HEK293 (cell line): ENCODE results near the gene DDR2.
A peak's percentile ranks its signal among the peaks of the same experiment; 100 is the strongest.

ENCODE experiments used
- CTCF ChIA-PET: fragments of 350-600 bp; formaldehyde crosslinking; extraction: SDS; loops from one replicate; lab custom pipeline; 2021; ENCODE audit warnings: antibody characterized with exemption; lab: Yijun Ruan, JAX
- POLR2A ChIA-PET: fragments of 300-600 bp; formaldehyde crosslinking; extraction: SDS; loops from one replicate; lab custom pipeline; 2020; ENCODE audit warnings: antibody characterized with exemption, inconsistent platforms; lab: Yijun Ruan, JAX
- H3K27ac ChIP-seq: fragments of 200-500 bp; sonication (Bioruptor generic); 2 replicates; pipeline ENCODE4 v1.5.1; 2014; ENCODE audit warnings: low read depth, low read length, control low read depth, inconsistent platforms; ENCODE audit errors: extremely low read depth
- H3K36me3 ChIP-seq, 2 experiments: fragments of 200-500 bp in 1 of 2; sonication (Bioruptor generic) in 1 of 2; 1 replicate in 1 of 2; 2 replicates in 1 of 2; pipeline ENCODE4 v1.5.1; 2014 to 2017; ENCODE audit warnings: inconsistent platforms in 2 of 2, low read length in 2 of 2; ENCODE audit not compliant: control insufficient read depth in 2 of 2, insufficient read depth in 1 of 2
- H3K4me1 ChIP-seq: fragments of 200-500 bp; sonication (Bioruptor generic); 2 replicates; pipeline ENCODE4 v1.5.1; 2014; ENCODE audit warnings: mild to moderate bottlenecking, low read length, inconsistent platforms; ENCODE audit not compliant: control insufficient read depth, insufficient read depth
- H3K4me3 ChIP-seq: 2 replicates; pipeline ENCODE4 v1.5.1; 2011; ENCODE audit warnings: low read depth, mild to moderate bottlenecking, control low read depth, low read length, moderate library complexity
- H3K9me3 ChIP-seq: fragments of 200-500 bp; sonication (Bioruptor generic); 2 replicates; pipeline ENCODE4 v1.5.1; 2014; ENCODE audit warnings: low read depth, low read length, inconsistent platforms; ENCODE audit not compliant: control insufficient read depth, insufficient read depth
- AEBP2 ChIP-seq: fragments of 450-650 bp; formaldehyde crosslinking; IDR thresholded peaks from 2 replicates; pipeline ENCODE4 v1.5.1; 2016; ENCODE audit warnings: missing biosample characterization, missing genetic modification characterization, borderline replicate concordance
- GFI1B ChIP-seq: fragments of 450-650 bp; formaldehyde crosslinking; IDR thresholded peaks from 2 replicates; pipeline ENCODE4 v1.5.1; 2016; ENCODE audit warnings: missing biosample characterization, missing genetic modification characterization
- GLI2 ChIP-seq: fragments of 450-650 bp; formaldehyde crosslinking; IDR thresholded peaks from 2 replicates; pipeline ENCODE4; 2017; ENCODE audit warnings: missing biosample characterization, missing genetic modification characterization, low read depth, borderline replicate concordance
- MYNN ChIP-seq: fragments of 450-650 bp; formaldehyde crosslinking; IDR thresholded peaks from 2 replicates; pipeline ENCODE4 v1.5.1; 2016; ENCODE audit warnings: missing biosample characterization, missing genetic modification characterization, borderline replicate concordance
- MZF1 ChIP-seq: fragments of 450-650 bp; formaldehyde crosslinking; IDR thresholded peaks from 2 replicates; pipeline ENCODE4 v1.5.1; 2017; ENCODE audit warnings: missing biosample characterization, missing genetic modification characterization, borderline replicate concordance
- PRDM10 ChIP-seq: fragments of 450-650 bp; formaldehyde crosslinking; IDR thresholded peaks from 2 replicates; pipeline ENCODE4 v1.5.1; 2016; ENCODE audit warnings: missing biosample characterization, missing genetic modification characterization
- SCRT2 ChIP-seq: fragments of 450-650 bp; formaldehyde crosslinking; IDR thresholded peaks from 2 replicates; pipeline ENCODE4 v1.5.1; 2016; ENCODE audit warnings: missing biosample characterization, missing genetic modification characterization
- SP7 ChIP-seq: fragments of 450-650 bp; formaldehyde crosslinking; IDR thresholded peaks from 2 replicates; pipeline ENCODE4 v1.5.1; 2016; ENCODE audit warnings: missing biosample characterization, missing genetic modification characterization
- ZBTB10 ChIP-seq: fragments of 450-650 bp; formaldehyde crosslinking; IDR thresholded peaks from 2 replicates; pipeline ENCODE4 v1.5.1; 2016; ENCODE audit warnings: missing biosample characterization, missing genetic modification characterization
- ZBTB20 ChIP-seq: fragments of 450-650 bp; formaldehyde crosslinking; IDR thresholded peaks from 2 replicates; pipeline ENCODE4 v1.5.1; 2016; ENCODE audit warnings: missing biosample characterization, missing genetic modification characterization
- ZBTB44 ChIP-seq: fragments of 450-650 bp; IDR thresholded peaks from 2 replicates; pipeline ENCODE4 v1.5.1; 2018; ENCODE audit warnings: missing biosample characterization, mild to moderate bottlenecking, missing genetic modification characterization
- ZBTB48 ChIP-seq: fragments of 450-650 bp; formaldehyde crosslinking; IDR thresholded peaks from 2 replicates; pipeline ENCODE4 v1.5.1; 2016; ENCODE audit warnings: missing biosample characterization, missing genetic modification characterization
- ZNF10 ChIP-seq: fragments of 450-650 bp; formaldehyde crosslinking; IDR thresholded peaks from 2 replicates; pipeline ENCODE4 v1.5.1; 2017; ENCODE audit warnings: missing biosample characterization, missing genetic modification characterization
- ZNF140 ChIP-seq: fragments of 450-650 bp; formaldehyde crosslinking; IDR thresholded peaks from 2 replicates; pipeline ENCODE4 v1.5.1; 2016; ENCODE audit warnings: missing biosample characterization, missing genetic modification characterization
- ZNF18 ChIP-seq: fragments of 450-650 bp; formaldehyde crosslinking; IDR thresholded peaks from 2 replicates; pipeline ENCODE4 v1.5.1; 2016; ENCODE audit warnings: missing biosample characterization, missing genetic modification characterization
- ZNF362 ChIP-seq: fragments of 450-650 bp; formaldehyde crosslinking; IDR thresholded peaks from 2 replicates; pipeline ENCODE4 v1.5.1; 2016; ENCODE audit warnings: missing biosample characterization, missing genetic modification characterization
- ZNF394 ChIP-seq: fragments of 450-650 bp; formaldehyde crosslinking; IDR thresholded peaks from 2 replicates; pipeline ENCODE4 v1.5.1; 2016; ENCODE audit warnings: missing biosample characterization, missing genetic modification characterization, mild to moderate bottlenecking, moderate library complexity, borderline replicate concordance
- ZNF398 ChIP-seq: fragments of 450-650 bp; formaldehyde crosslinking; IDR thresholded peaks from 2 replicates; pipeline ENCODE4 v1.5.1; 2017; ENCODE audit warnings: missing biosample characterization, missing genetic modification characterization
- ZNF626 ChIP-seq: fragments of 450-650 bp; sonication (Bioruptor Pico); formaldehyde crosslinking; IDR thresholded peaks from 2 replicates; pipeline ENCODE4 v1.5.1; 2018; ENCODE audit warnings: missing biosample characterization, missing genetic modification characterization, inconsistent platforms
- ZNF629 ChIP-seq: fragments of 450-650 bp; formaldehyde crosslinking; IDR thresholded peaks from 2 replicates; pipeline ENCODE4 v1.5.1; 2017; ENCODE audit warnings: missing biosample characterization, missing genetic modification characterization
- ZNF658 ChIP-seq: fragments of 450-650 bp; formaldehyde crosslinking; IDR thresholded peaks from 2 replicates; pipeline ENCODE4; 2016; ENCODE audit warnings: missing biosample characterization, missing genetic modification characterization
- ZNF76 ChIP-seq: fragments of 450-650 bp; formaldehyde crosslinking; IDR thresholded peaks from 2 replicates; pipeline ENCODE4; 2016; ENCODE audit warnings: low read depth, missing biosample characterization, missing genetic modification characterization, borderline replicate concordance
- ZNF837 ChIP-seq: fragments of 450-650 bp; formaldehyde crosslinking; IDR thresholded peaks from 2 replicates; pipeline ENCODE4 v1.5.1; 2016; ENCODE audit warnings: missing biosample characterization, missing genetic modification characterization

Gene DDR2

GRCh38 chr1:162632217-162632666, at the start of gene DDR2:
TSS of gene DDR2 (plus strand) at chr1:162632464. CDS start at chr1:162719064, 86,600 bp downstream.
- H3K4me1 ChIP-seq, result peaks cover 2% of the 10 kb centered on the region; the same call in 1 of the 2 replicates
- no peak within 1 kb of the TSS for H3K4me3 ChIP-seq
- POLR2A ChIA-PET, result no interaction called here
- CTCF ChIA-PET, result interaction anchor here (0.6 to 2.2 kb wide), 4 partner anchors 18 to 168 kb away, joined by 3 to 10 read pairs (median 4); no protein-coding TSS in a partner anchor
- H3K36me3 ChIP-seq, result no peaks in the 10 kb centered on the region
- no peak within 1 kb of the TSS for H3K27ac ChIP-seq
- no peaks in the 10 kb centered on the region for H3K9me3 ChIP-seq
- no peak for TF ChIP-seq SP7 (tag by site-specific recombination)
- no peak for TF ChIP-seq ZNF394
- TF ChIP-seq ZNF398, result no peak
- peak; percentile 97 for TF ChIP-seq ZBTB48 (tag by site-specific recombination)
- 0 out of 2 replicates have a peak, but pooled peaks have one; percentile 29 for TF ChIP-seq ZBTB44 (tag by site-specific recombination)
- TF ChIP-seq MYNN (tag by site-specific recombination), result no peak
- TF ChIP-seq MZF1, result 0 out of 2 replicates have a peak, but pooled peaks have one; percentile 7
- TF ChIP-seq ZBTB10 (tag by site-specific recombination), result no peak
- TF ChIP-seq ZNF18 (tag by site-specific recombination), result no peak
- no peak for TF ChIP-seq ZNF362 (tag by site-specific recombination)
- no peak for TF ChIP-seq ZNF658 (tag by site-specific recombination)
- TF ChIP-seq ZNF140 (tag by site-specific recombination), result no peak
- 0 out of 2 replicates have a peak, but pooled peaks have one; percentile 17 for TF ChIP-seq ZNF76 (tag by site-specific recombination)
- no peak for TF ChIP-seq GLI2
- no peak for TF ChIP-seq ZNF626 (tag by site-specific recombination)
- no peak for TF ChIP-seq ZNF837 (tag by site-specific recombination)
- TF ChIP-seq AEBP2 (tag by site-specific recombination), result no peak
- peak; percentile 92 for TF ChIP-seq ZBTB20 (tag by site-specific recombination)
- TF ChIP-seq PRDM10 (tag by site-specific recombination), result 0 out of 2 replicates have a peak, but pooled peaks have one; percentile 42
- TF ChIP-seq GFI1B, result no peak
- TF ChIP-seq ZNF10 (tag by site-specific recombination), result no peak
- TF ChIP-seq ZNF629, result no peak
- no peak for TF ChIP-seq SCRT2 (tag by site-specific recombination)
